IPS-11a (cell line): ENCODE data around the gene PIGB.
"Not testable (repeated sequence)": the region's sequence is repeated elsewhere in the genome, so short reads cannot be mapped to it uniquely, and the experiment has no call there.

ENCODE experiments used
- H3K4me3 ChIP-seq: one replicate; pipeline ENCODE4 v1.5.1; 2013; ENCODE audit warnings: low read depth, low read length, control low read depth

PIGB gene

GRCh38 chr15:55297315-55297714 lies 21.7 kb upstream of the PIGB start:
- H3K4me3 ChIP-seq: no peak overlapping the region

GRCh38 chr15:55302801-55303200 lies 16.2 kb upstream of the PIGB start:
- H3K4me3 ChIP-seq: not testable (repeated sequence)

DNA sequence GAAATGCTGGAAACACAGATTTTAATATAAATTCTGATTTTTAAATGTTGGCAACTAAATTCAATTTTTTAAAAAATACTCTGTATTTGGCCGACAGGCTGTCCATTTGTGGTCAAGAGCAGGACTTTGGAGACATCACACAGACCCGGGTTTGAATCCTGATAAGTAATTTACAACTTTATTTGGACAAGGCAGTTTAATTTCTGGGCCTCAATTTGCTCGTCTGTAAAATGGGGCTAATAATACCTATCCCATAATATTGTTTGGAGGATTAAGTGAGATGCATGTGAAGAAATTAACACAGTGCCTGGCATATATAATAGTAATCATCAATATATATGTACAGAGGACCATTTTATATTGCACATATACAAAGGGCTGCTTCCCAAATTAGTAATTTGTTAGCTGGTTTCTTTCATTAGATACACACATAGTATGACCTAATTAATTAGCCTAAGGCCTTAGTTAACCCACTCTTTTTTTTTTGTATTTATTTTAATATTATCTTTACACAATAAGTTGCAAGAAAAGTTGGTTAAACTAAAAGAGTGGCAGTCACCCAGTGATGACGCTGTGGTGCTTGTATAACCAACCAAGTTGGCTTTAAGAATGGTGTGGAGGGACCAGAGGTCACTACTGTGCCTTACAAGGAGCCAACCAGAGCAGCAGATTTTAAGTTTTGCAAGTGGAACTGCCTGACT lies 665 bp downstream of the PIGB start:
- H3K4me3 ChIP-seq: peak overlapping the region; percentile 86

DNA sequence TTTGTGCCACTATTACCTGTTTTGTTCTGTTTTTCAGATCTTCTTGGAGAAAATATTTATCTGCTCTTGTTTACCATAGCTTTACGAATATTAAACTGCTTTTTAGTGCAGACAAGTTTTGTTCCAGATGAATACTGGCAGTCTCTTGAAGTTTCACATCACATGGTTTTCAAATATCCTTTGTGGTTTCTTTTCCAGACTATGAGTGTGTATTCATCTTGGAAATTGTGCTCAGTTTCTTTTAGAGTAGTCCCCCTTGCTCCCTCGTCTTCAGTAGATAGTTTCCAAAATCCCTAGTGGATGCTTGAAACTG lies 1.2 kb downstream of the PIGB start:
- no peak overlapping the region for H3K4me3 ChIP-seq

DNA sequence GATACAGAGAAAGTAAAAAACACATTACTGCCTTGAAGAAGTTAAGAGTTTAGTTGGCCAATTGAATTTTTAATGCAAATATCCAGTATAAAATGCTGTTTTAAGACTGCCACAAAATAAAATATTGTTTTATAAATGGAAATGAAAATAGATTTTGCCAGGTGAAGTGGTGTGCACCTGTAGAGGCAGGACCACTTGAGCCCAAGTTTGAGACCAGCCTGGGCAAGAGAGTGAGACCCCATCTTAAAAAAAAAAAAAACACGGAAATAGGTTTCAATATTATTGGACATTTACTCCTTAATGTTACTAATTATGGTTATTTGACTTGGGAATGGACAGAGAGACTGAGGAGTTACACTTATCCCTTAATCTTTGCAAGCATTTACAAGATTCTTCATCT lies 1.9 kb downstream of the PIGB start:
- no peak overlapping the region for H3K4me3 ChIP-seq

- no peak overlapping the region for H3K4me3 ChIP-seq
Observed at GRCh38 chr15:55322467-55322866, 3.4 kb downstream of the PIGB start.

- no peak overlapping the region for H3K4me3 ChIP-seq
Observed at GRCh38 chr15:55327387-55327786, 8.4 kb downstream of the PIGB start.

DNA sequence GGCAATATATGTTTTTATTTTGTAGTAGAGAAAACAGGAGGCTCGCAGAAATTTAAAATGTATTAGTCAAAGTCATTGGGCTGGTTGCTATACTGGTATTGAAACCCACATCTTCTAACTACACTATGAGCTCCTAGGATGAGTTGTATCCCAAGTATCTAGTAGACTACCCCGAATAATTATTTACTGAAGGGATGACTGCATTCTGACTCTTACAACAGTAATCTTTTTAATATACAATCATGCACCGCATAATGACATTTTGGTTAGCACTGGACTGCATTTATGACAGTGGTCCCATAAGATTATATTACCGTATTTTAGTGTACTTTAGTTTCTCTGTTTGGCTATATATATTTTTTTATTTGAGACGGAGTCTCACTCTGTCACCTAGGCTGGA lies 15.3 kb downstream of the PIGB start:
- no peak overlapping the region for H3K4me3 ChIP-seq

- H3K4me3 ChIP-seq: no peak overlapping the region
Observed at GRCh38 chr15:55334997-55335396, 16.0 kb downstream of the PIGB start.

- no peak overlapping the region for H3K4me3 ChIP-seq
Observed at GRCh38 chr15:55337160-55337559, 18.1 kb downstream of the PIGB start.

DNA sequence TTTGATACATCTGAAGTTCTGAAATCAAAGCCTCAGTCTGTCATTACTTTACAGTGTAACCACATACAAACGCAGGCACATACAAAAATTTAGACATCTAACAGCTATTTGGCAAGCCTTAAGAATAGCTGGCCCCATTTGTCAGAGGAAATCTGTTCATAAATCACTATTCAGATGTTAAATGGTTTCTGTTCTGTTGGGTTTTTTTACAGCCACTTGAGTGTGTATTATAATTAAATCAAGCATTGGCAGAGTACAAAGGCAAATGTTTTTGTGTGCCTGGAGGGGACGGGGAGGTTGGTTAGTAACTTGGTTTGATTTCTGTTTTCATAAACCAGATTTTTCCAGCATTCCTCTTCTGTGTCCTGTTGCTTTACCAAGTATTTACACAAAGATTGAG lies 24.1 kb downstream of the PIGB start:
- H3K4me3 ChIP-seq: no peak overlapping the region

DNA sequence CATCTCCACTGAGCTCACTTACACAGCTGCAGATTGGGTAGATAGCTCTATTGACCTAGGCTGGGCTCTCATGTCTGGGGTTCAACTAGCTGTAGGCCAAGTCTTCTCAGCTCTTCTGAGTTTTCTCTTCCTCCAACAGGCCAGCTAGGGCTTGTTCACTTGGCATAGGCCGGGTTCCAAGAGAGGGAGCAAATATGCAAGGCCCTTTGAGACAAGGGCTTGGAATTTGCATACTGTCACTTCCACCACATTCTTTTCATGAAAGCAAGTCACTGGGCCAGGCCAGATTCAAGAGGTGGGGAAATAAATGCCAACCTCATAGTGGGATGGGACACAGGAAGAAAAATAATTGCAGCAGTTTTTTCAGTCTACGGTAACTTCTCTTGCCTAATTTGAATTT lies 25.2 kb downstream of the PIGB start:
- no peak overlapping the region for H3K4me3 ChIP-seq

DNA sequence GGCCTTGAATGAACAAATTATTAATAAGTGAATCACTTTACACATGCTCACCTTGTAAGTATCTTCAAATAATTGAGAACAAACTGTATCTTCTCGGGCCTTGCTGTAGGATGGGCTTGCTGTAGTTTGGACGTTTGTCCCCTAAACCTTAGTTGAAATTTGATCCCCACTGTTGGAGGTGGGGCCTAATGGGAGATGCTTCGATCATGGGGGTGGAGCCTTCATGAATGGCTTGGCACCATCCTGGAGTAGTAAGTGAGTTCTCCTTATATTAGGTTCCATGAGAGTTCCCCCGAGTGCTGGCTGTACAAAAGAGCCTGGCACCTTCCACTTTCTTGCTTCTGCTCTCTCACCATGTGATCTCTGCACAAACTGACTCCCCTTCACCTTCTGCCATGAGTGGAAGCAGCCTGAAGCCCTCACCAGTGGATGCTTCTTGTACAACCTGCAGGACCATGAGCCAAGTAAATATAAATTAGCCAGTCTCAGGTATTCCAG lies 29.3 kb downstream of the PIGB start:
- H3K4me3 ChIP-seq: no peak overlapping the region

GRCh38 chr15:55349282-55349681 lies 30.3 kb downstream of the PIGB start:
- no peak overlapping the region for H3K4me3 ChIP-seq

DNA sequence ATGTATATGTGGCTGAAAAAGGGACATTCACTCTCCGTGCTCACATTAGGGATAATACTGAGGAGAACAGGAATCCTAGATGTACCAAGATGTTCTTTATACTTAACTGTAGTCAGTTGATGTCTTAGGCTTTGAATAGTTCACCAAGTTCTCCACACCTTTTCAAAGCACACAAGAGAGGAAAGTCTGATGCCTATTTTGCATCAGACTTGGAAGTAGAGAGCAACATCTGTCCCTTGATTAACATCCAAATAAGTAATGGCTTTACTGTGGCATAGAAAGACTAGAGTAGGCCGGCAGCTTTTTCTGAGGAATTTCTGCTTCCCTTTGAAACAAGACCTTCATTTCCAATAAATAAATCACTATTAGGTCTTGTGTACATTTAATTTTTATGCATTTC lies 34.0 kb downstream of the PIGB start:
- H3K4me3 ChIP-seq: no peak overlapping the region

GRCh38 chr15:55356985-55357585 lies 38.1 kb downstream of the PIGB start:
- H3K4me3 ChIP-seq: no peak overlapping the region

DNA sequence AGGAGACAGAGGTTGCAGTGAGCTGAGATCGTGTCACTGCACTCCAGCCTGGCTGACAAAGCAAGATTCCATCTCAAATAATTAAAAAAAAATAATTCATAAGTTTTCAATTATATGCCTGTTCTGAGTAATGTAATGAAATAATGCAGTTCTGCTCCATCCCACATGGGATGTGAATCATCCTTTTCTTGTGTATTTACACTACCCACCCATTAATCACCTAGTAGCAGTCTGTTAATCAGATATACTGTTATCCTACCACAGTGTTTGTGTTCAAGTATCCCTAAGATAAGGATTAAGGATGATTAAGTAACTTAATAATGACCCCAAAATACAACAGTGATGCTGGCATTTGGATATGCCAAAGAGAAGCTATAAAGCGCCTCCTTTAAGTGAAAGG lies 38.8 kb downstream of the PIGB start:
- H3K4me3 ChIP-seq: no peak overlapping the region

DNA sequence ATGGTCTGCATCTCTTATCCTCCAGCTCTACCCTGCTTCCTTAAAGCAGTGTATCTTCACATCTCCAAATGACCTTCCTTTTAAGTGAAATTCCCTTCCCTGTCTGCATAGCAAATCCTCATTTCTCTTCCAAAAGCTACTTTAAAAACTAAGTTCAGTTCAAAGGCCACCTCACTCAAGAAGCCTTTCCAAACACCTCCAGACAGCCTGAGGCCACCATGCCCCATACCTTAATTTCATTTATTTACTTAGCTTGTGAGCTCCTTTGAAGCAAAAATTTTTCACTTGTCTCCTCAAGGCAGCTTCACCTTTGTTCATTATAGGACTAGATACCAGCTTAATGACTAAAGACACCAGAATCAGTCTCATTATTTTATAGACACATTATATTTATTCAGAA lies 39.4 kb downstream of the PIGB start:
- no peak overlapping the region for H3K4me3 ChIP-seq

DNA sequence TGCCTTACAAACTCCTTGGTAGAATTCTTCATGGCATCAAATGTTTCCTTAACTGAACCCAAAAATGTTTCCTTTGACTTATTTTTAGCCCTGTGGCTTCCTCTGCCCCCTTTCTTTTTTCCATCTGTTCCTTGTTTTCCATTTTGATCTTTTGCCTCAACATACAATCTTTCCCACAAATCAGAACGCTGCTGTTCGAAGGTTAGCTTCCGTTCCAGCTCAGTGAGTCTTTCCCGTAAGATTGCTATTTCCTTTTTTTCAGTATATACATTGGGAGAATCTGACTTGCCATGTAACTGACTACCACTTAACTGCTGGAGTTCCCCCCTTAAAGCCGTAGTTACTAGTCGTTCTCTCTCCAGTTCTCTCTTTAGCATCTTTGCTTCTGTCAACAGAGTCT lies 41.2 kb downstream of the PIGB start:
- H3K4me3 ChIP-seq: no peak overlapping the region

DNA sequence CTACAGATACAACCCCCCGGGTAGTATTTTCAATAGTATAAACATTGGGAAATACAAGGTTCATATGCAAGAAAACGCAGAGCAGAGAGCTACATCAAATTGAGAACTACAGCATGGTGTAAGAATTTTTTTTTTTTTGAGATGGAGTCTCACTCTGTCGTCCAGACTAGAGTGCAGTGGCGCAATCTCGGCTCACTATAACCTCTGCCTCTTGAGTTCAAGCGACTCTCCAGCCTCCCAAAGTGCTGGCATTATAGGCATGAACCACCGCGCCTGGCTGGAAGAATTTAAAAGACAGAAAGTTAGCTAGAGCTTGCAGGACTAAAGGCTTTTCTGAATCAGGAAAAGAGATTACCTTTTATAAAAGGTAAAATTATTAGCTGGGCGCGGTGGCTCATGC lies 42.0 kb downstream of the PIGB start:
- no peak overlapping the region for H3K4me3 ChIP-seq

GRCh38 chr15:55362641-55363040 lies 43.6 kb downstream of the PIGB start:
- H3K4me3 ChIP-seq: no peak overlapping the region

DNA sequence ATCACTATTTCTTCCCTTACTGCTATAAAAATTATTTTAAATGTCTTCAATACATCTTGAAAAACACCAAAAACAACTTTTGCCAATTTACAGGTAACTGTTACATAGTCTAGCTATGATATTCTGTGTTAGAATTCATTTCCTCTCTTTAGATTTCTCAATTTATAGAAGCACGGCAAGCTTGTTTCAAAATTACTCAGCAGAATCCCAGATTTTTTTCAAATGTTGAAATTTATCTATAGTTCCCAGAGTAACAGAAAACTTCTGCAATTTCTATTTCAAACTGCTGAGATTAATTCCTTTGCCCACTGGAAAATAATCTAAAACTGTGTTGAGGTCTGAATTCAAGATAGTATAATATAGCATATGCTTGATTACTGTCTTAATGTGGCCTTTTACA lies 48.0 kb downstream of the PIGB start:
- no peak overlapping the region for H3K4me3 ChIP-seq
